Progenitor cell of endocrine pancreas (in vitro differentiated cells): Measurements from ENCODE around the gene NEK4. TPM values are rescaled to one million over a fixed set of nuclear protein-coding genes. Genes with fewer than 3 reads are reported as not detected.

Experiments
- DNase-seq: peaks from one replicate; pipeline ENCODE4 v3.0.0; 2021; ENCODE audit warnings: low spot score; ENCODE audit not compliant: unreplicated experiment
- H3K27ac Mint-ChIP-seq: 2 replicates; pipeline ENCODE4 v1.8.0; 2021; ENCODE audit warnings: mild to moderate bottlenecking, moderate library complexity, mixed read lengths
- H3K27me3 Mint-ChIP-seq: 2 replicates; pipeline ENCODE4 v1.8.0; 2021; ENCODE audit warnings: mixed read lengths
- H3K36me3 Mint-ChIP-seq: 2 replicates; pipeline ENCODE4 v1.8.0; 2022; ENCODE audit warnings: mixed read lengths; ENCODE audit not compliant: insufficient read depth
- H3K4me1 Mint-ChIP-seq: 2 replicates; pipeline ENCODE4 v1.8.0; 2021; ENCODE audit warnings: low read depth, mixed read lengths
- H3K4me3 Mint-ChIP-seq: 2 replicates; pipeline ENCODE4 v1.8.0; 2021; ENCODE audit warnings: low read depth, mild to moderate bottlenecking, moderate library complexity, mixed read lengths
- H3K9me3 Mint-ChIP-seq: 2 replicates; pipeline ENCODE4 v1.8.0; 2021; ENCODE audit warnings: low read depth, mixed read lengths
- CTCF ChIP-seq: fragments of 200-600 bp; sonication (generic); IDR thresholded peaks from one replicate; pipeline ENCODE4 v1.5.0; 2021; ENCODE audit warnings: antibody characterized with exemption, mild to moderate bottlenecking; ENCODE audit not compliant: unreplicated experiment
- total RNA-seq: library from RNA; stranded (reverse); gene quantifications from 2 replicates; pipeline ENCODE4 v1.2.1, GENCODE V29; 2021

The NEK4 gene
- total RNA-seq, 1 donor from 2014 or later, result 51.1 TPM

GRCh38 chr3:52670621-52671521 is 99.9 kb downstream of the NEK4 start:
- H3K4me3 Mint-ChIP-seq, result no peak overlapping the region
- TF ChIP-seq CTCF, result no peak

DNA sequence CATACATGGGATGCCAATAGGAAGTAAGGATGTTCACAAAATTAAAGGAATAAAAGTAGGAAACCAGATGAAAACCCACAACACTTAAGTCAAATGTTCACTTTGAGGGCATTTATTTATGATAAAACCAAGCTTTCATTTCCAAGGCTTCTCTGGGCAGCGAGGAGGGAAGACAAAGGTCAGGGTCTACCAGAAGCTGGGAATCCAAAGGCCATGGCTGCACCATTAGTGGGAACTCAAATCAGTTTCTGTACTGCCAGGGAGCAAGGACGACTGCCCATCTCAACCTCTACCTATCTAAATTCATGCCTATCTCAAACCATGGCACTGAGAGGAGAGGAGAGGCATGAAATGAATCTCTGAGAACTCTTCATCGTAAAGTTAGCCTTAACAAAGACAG is 107.6 kb downstream of the NEK4 start:
- Mint-ChIP-seq H3K4me3 (no peak overlapping the region), H3K36me3 (peaks cover 29% of the 10 kb centered on the region), H3K27ac (peak overlapping the region; percentile 77), H3K9me3 (no peaks in the 10 kb centered on the region), H3K4me1 (no peaks in the 10 kb centered on the region), H3K27me3 (no peaks in the 10 kb centered on the region)
- no peak for TF ChIP-seq CTCF
- DNase-seq, result no peak

More at GRCh38 chr3:52670621-52671521, 99.9 kb downstream of the NEK4 start:
- no peak for DNase-seq
- no peaks in the 10 kb centered on the region for H3K4me1 Mint-ChIP-seq
- no peaks in the 10 kb centered on the region for H3K27me3 Mint-ChIP-seq
- H3K27ac Mint-ChIP-seq, result peak overlapping the region; percentile 63
- no peaks in the 10 kb centered on the region for H3K9me3 Mint-ChIP-seq
- peaks cover 19% of the 10 kb centered on the region for H3K36me3 Mint-ChIP-seq

GRCh38 chr3:52660046-52660445 is 110.7 kb downstream of the NEK4 start:
- peaks cover 23% of the 10 kb centered on the region for H3K36me3 Mint-ChIP-seq
- no peaks in the 10 kb centered on the region for H3K4me1 Mint-ChIP-seq
- H3K9me3 Mint-ChIP-seq, result no peaks in the 10 kb centered on the region
- H3K27me3 Mint-ChIP-seq, result no peaks in the 10 kb centered on the region
- TF ChIP-seq CTCF, result no peak
- no peak overlapping the region for H3K4me3 Mint-ChIP-seq
- no peak for DNase-seq
- H3K27ac Mint-ChIP-seq, result no peak overlapping the region

Other genes with a start within 250 kb of the NEK4 start
- gene NT5DC2, start 237.1 kb downstream of the NEK4 start, total RNA-seq, result 269 and 271 TPM in 2 replicates
- 14.2 and 18.9 TPM in 2 replicates for gene UQCC5, start 234.3 kb downstream of the NEK4 start, total RNA-seq
- gene PBRM1, start 85.0 kb downstream of the NEK4 start, total RNA-seq, result 128 and 131 TPM in 2 replicates
- 85.9 and 94.0 TPM in 2 replicates for gene GNL3, start 84.9 kb downstream of the NEK4 start, total RNA-seq
- gene GLT8D1, start 65.1 kb downstream of the NEK4 start, total RNA-seq, result 76.4 and 79.8 TPM in 2 replicates
- 85.1 and 89.6 TPM in 2 replicates for gene SPCS1, start 64.8 kb downstream of the NEK4 start, total RNA-seq
- gene ITIH1, start 6.7 kb upstream of the NEK4 start, total RNA-seq, result 11.3 and 14.1 TPM in 2 replicates
- gene ITIH3, start 23.9 kb upstream of the NEK4 start, total RNA-seq, result 0.87 and 1.2 TPM in 2 replicates
- 2.9 and 9.7 TPM in 2 replicates for gene ITIH4, start 59.7 kb upstream of the NEK4 start, total RNA-seq
- not detected in 2 replicates for gene MUSTN1, start 64.1 kb upstream of the NEK4 start, total RNA-seq
- gene STIMATE, start 126.6 kb upstream of the NEK4 start, total RNA-seq, result 17.4 and 18.4 TPM in 2 replicates